ENCODE measurements around the gene CA11. TPM values are rescaled to one million over a fixed set of nuclear protein-coding genes. Genes with fewer than 3 reads are reported as not detected.

Gene CA11
- total RNA-seq, 1 experiment from 2014 or later, result 38.2 TPM

DNA sequence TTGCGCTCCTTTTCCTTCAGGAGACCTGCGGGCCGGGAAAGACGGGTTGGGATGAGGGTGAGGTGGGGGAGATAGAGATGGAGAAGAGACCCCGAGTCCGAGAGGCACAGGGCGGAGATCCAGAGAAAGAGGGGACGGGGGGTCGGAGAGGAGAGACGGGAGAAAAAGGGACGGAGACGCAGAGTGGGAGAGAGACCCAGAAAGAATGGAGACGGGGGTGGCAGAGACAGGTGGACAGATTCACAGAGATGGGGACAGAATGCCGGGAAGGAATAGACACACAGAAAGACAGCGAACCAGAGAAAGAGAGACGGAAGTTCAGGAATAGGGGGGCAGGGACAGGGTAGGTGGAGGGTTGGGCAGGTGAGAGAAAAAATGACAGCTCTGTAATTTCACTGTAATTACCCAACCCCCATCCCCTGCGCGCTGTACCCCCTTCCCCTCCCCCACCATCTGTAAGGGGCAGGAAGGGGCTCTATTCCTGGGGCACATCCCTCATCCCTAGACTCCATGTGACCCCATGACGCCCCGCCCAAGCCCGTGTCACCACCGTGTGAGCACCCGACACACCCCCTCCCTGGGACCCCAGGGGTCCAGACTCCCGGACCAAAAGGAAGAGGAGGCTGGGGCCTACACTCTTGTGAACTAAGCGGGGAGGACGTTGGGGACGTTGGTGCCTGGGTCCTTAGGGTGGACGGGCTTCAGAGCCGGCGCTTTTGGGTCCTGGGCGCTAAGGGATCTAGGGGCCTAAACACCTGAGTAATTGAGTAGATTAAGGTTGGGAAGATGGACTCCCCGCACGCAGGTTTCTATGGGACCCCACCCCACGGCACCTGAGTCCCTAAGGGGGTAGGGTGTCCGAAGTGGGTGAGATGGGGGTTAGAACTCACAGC, 9.8 kb downstream of the CA11 start:
- Histone ChIP-seq H3K27me3 (replicated peaks; ENCODE audit: insufficient read depth, low read depth, low read length, poor library complexity) (no peaks in the 10 kb centered on the region), H3K4me3 (ENCODE audit: low read depth, low read length, poor library complexity, severe bottlenecking) (peak overlapping the region; percentile 67), H3K27ac (ENCODE audit: low read depth, low read length, poor library complexity, severe bottlenecking) (peak overlapping the region; percentile 91), H3K9me3 (ENCODE audit: low read depth, low read length, poor library complexity, severe bottlenecking) (no peaks in the 10 kb centered on the region), H3K4me1 (ENCODE audit: insufficient read depth, low read length, poor library complexity, severe bottlenecking) (peaks cover 40% of the 10 kb centered on the region), H3K36me3 (ENCODE audit: insufficient read depth, low read length, poor library complexity, severe bottlenecking) (peaks cover 18% of the 10 kb centered on the region)
- intact Hi-C loops (cut with micrococcal nuclease; ENCODE audit: unreplicated experiment), result no loop called here
- TF ChIP-seq, protein P1, sequence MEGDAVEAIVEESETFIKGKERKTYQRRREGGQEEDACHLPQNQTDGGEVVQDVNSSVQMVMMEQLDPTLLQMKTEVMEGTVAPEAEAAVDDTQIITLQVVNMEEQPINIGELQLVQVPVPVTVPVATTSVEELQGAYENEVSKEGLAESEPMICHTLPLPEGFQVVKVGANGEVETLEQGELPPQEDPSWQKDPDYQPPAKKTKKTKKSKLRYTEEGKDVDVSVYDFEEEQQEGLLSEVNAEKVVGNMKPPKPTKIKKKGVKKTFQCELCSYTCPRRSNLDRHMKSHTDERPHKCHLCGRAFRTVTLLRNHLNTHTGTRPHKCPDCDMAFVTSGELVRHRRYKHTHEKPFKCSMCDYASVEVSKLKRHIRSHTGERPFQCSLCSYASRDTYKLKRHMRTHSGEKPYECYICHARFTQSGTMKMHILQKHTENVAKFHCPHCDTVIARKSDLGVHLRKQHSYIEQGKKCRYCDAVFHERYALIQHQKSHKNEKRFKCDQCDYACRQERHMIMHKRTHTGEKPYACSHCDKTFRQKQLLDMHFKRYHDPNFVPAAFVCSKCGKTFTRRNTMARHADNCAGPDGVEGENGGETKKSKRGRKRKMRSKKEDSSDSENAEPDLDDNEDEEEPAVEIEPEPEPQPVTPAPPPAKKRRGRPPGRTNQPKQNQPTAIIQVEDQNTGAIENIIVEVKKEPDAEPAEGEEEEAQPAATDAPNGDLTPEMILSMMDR (conservative IDR thresholded peaks at IDR 0.05; ENCODE audit: low read depth, low read length), result no peak
- no peak for TF ChIP-seq EZH2 (IDR thresholded peaks at IDR 0.05; ENCODE audit: borderline replicate concordance, low read depth, low read length, poor library complexity, severe bottlenecking)
- peak; percentile 48 for DNase-seq (ENCODE audit: low spot score)
- POLR2A ChIA-PET (ENCODE audit: low non-redundant PET), result interaction anchor here (0.6 to 0.7 kb wide), 2 partner anchors 130 to 860 kb away, joined by 5 read pairs; no protein-coding TSS in a partner anchor
- BruUV-seq (replicated peaks), result no TSS peak
- CTCF ChIA-PET, result no interaction called here

DNA sequence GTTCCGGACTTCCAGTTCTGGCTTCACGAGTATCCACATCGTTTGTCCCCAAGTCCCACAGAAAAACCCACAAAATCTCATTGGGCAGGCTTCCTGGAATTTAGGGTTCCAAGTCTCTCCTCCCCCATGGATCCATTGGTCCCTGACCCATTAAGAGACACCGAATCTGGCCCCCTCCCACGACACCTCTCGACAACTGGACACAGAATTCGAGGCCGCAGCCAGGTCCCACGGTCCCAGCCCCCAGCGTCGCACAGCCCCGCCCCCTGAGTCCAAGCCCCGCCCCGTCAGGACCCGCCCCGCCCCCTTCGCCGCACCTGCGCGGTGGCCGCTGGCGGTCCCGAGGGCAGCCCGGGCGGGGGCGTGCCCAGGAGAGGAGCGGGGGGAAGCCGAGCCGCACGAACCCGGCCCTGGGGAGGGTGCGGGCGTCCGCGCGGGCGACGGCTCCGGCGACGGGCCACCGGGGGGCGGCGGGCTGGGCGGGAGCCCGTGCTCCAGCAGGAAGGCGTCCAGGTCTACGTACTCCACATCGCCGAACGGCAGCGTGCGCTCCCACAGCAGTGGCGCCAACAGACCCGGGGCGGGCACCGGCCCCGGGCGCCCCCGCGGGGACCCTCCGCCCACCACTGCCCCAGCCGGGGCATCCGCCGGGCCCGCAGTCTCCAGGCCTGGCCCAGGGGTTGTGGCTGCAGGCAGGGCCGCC, 10.6 kb downstream of the CA11 start:
- POLR2A ChIA-PET (ENCODE audit: low non-redundant PET), result no interaction called here
- H3K27me3 ChIP-seq (replicated peaks; ENCODE audit: insufficient read depth, low read depth, low read length, poor library complexity), result no peaks in the 10 kb centered on the region
- no peaks in the 10 kb centered on the region for H3K9me3 ChIP-seq (ENCODE audit: low read depth, low read length, poor library complexity, severe bottlenecking)
- peak overlapping the region; percentile 91 for H3K27ac ChIP-seq (ENCODE audit: low read depth, low read length, poor library complexity, severe bottlenecking)
- BruUV-seq (replicated peaks), result no TSS peak
- H3K4me3 ChIP-seq (ENCODE audit: low read depth, low read length, poor library complexity, severe bottlenecking), result peak overlapping the region; percentile 67
- H3K36me3 ChIP-seq (ENCODE audit: insufficient read depth, low read length, poor library complexity, severe bottlenecking), result peaks cover 19% of the 10 kb centered on the region
- TF ChIP-seq, protein P1 (conservative IDR thresholded peaks at IDR 0.05; ENCODE audit: low read depth, low read length), result no peak
- no peak for TF ChIP-seq EZH2 (IDR thresholded peaks at IDR 0.05; ENCODE audit: borderline replicate concordance, low read depth, low read length, poor library complexity, severe bottlenecking)
- CTCF ChIA-PET, result no interaction called here
- intact Hi-C loops (cut with micrococcal nuclease; ENCODE audit: unreplicated experiment), result no loop called here
- peak; percentile 69 for DNase-seq (ENCODE audit: low spot score)
- peaks cover 48% of the 10 kb centered on the region for H3K4me1 ChIP-seq (ENCODE audit: insufficient read depth, low read length, poor library complexity, severe bottlenecking)

DNA sequence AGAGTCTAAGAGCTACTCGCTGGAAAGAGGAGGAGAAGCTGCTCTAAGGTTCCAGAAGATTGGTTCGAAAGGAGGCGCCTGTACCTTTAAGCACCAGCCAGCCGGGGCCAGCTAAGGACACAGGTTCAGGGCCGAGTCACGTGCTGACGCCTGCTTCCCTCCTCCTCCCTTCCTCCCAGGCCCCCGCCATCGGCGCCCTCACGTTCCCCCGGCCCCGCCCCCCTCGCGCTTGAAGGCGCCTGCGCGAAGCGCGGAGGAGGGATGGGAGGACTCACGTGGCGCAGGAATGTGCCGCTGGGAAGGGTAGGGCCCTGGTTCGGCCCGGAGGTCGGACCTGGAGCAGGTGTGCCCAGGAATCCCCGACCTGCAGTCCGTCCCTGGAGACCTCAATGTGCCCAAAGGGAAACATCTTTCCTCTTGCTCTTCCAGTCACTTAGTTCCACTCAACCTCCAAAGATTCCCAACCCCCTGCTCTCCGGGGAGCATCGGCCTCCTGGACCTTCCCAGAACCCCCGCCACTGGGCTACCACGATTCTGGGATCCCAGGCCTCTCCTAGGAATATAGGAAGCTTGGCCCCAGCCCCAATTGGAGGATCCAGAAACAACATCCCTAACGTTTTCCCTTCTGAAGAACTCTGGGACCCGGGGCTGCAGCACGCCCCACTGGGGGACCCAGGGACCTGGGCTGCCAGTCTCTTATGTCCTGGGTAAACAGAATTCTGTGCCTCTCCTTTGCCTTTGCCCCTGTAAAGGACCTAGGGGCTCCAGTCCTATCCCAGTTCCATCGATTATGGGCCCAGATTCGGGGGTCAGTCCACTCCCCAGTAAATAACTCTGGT, 11.3 kb downstream of the CA11 start:
- peak; percentile 99 for DNase-seq (ENCODE audit: low spot score)
- H3K27me3 ChIP-seq (replicated peaks; ENCODE audit: insufficient read depth, low read depth, low read length, poor library complexity), result no peaks in the 10 kb centered on the region
- CTCF ChIA-PET, result no interaction called here
- peak overlapping the region; percentile 67 for H3K4me3 ChIP-seq (ENCODE audit: low read depth, low read length, poor library complexity, severe bottlenecking)
- no peaks in the 10 kb centered on the region for H3K9me3 ChIP-seq (ENCODE audit: low read depth, low read length, poor library complexity, severe bottlenecking)
- H3K36me3 ChIP-seq (ENCODE audit: insufficient read depth, low read length, poor library complexity, severe bottlenecking), result peaks cover 19% of the 10 kb centered on the region
- BruUV-seq (replicated peaks), result no TSS peak
- intact Hi-C loops (cut with micrococcal nuclease; ENCODE audit: unreplicated experiment), result no loop called here
- H3K4me1 ChIP-seq (ENCODE audit: insufficient read depth, low read length, poor library complexity, severe bottlenecking), result peaks cover 53% of the 10 kb centered on the region
- TF ChIP-seq EZH2 (IDR thresholded peaks at IDR 0.05; ENCODE audit: borderline replicate concordance, low read depth, low read length, poor library complexity, severe bottlenecking), result no peak
- peak overlapping the region; percentile 91 for H3K27ac ChIP-seq (ENCODE audit: low read depth, low read length, poor library complexity, severe bottlenecking)
- POLR2A ChIA-PET (ENCODE audit: low non-redundant PET), result interaction anchor here (0.9 kb wide), 1 partner anchor 11 kb away, joined by 3 read pairs; no protein-coding TSS in a partner anchor

Data from A673 (cell line).